Neural cell (in vitro differentiated cells): ENCODE data around the gene DDI1. TPM values are rescaled to one million over a fixed set of nuclear protein-coding genes. Genes with fewer than 3 reads are reported as not detected.

Source experiments
- H2AFZ ChIP-seq: fragments of 200-600, 300-800 bp; sonication (generic), shearing (Covaris generic); 2 replicates; pipeline ENCODE4 v1.6.0; 2014; ENCODE audit warnings: low read depth, mild to moderate bottlenecking, antibody characterized with exemption, low read length, moderate library complexity
- H3F3A ChIP-seq: fragments of 200-600 bp; shearing (Covaris generic); 2 replicates; pipeline ENCODE4 v1.6.1; 2016; ENCODE audit warnings: mild to moderate bottlenecking, moderate library complexity, mixed read lengths, antibody characterized with exemption, low read length; ENCODE audit not compliant: insufficient read depth, poor library complexity, severe bottlenecking
- H3K27ac ChIP-seq: fragments of 200-600, 300-800 bp; sonication (generic), shearing (Covaris generic); 2 replicates; pipeline ENCODE4 v1.5.1; 2014; ENCODE audit warnings: mild to moderate bottlenecking, low read length, moderate library complexity
- H3K27me3 ChIP-seq: fragments of 300-800, 200-600 bp; sonication (generic), shearing (Covaris generic); 2 replicates; pipeline ENCODE4 v1.6.0; 2014; ENCODE audit warnings: mild to moderate bottlenecking, low read depth, low read length, moderate library complexity; ENCODE audit not compliant: insufficient read depth
- H3K36me3 ChIP-seq: fragments of 300-800, 200-600 bp; sonication (generic), shearing (Covaris generic); 2 replicates; pipeline ENCODE4 v1.5.1; 2014; ENCODE audit warnings: mild to moderate bottlenecking, antibody characterized with exemption, low read length, moderate library complexity; ENCODE audit not compliant: insufficient read depth
- H3K4me2 ChIP-seq: fragments of 300-800, 200-600 bp; sonication (generic), shearing (Covaris generic); 2 replicates; pipeline ENCODE4 v1.6.0; 2014; ENCODE audit warnings: mild to moderate bottlenecking, low read length
- H3K4me3 ChIP-seq: fragments of 300-800, 200-600 bp; sonication (generic), shearing (Covaris generic); 2 replicates; pipeline ENCODE4 v1.5.1; 2014; ENCODE audit warnings: mild to moderate bottlenecking, low read length, moderate library complexity
- H3K79me2 ChIP-seq: fragments of 200-600 bp; shearing (Covaris generic); replicated peaks from 2 replicates; pipeline ENCODE4 v1.6.0; 2014; ENCODE audit warnings: mild to moderate bottlenecking, low read length, moderate library complexity; ENCODE audit not compliant: insufficient read depth
- H3K9ac ChIP-seq: fragments of 300-800, 200-600 bp; sonication (generic), shearing (Covaris generic); 2 replicates; pipeline ENCODE4 v1.6.1; 2016; ENCODE audit warnings: mild to moderate bottlenecking, low read length, mixed read lengths
- H3K9me2 ChIP-seq: fragments of 200-600 bp; shearing (Covaris generic); 2 replicates; pipeline ENCODE4 v1.6.1; 2016; ENCODE audit warnings: mild to moderate bottlenecking, low read length, mixed read lengths; ENCODE audit not compliant: insufficient read depth
- H3K9me3 ChIP-seq: fragments of 200-600, 300-800 bp; sonication (generic), shearing (Covaris generic); 2 replicates; pipeline ENCODE4 v1.6.1; 2016; ENCODE audit warnings: mild to moderate bottlenecking, mixed run types, low read length, moderate library complexity, mixed read lengths
- H4K20me1 ChIP-seq: fragments of 200-600 bp; shearing (Covaris generic); 2 replicates; pipeline ENCODE4 v1.6.1; 2016; ENCODE audit warnings: mild to moderate bottlenecking, mixed run types; ENCODE audit not compliant: insufficient read depth
- CTCF ChIP-seq: fragments of 450-650 bp; IDR thresholded peaks from 2 replicates; pipeline ENCODE4 v1.5.1; 2014; ENCODE audit warnings: antibody characterized with exemption, mild to moderate bottlenecking, moderate library complexity; ENCODE audit not compliant: poor library complexity, severe bottlenecking
- EP300 ChIP-seq: fragments of 450-650 bp; conservative IDR thresholded peaks from 2 replicates; pipeline ENCODE4 v1.6.1; 2014; ENCODE audit warnings: antibody characterized with exemption, mild to moderate bottlenecking, moderate library complexity; ENCODE audit not compliant: poor library complexity, severe bottlenecking
- EZH2 ChIP-seq: fragments of 200-600, 300-800 bp; shearing (Covaris generic), sonication (generic); IDR thresholded peaks from 2 replicates; pipeline ENCODE4 v1.6.1; 2014; ENCODE audit warnings: antibody characterized with exemption, low read length, borderline replicate concordance, mild to moderate bottlenecking; ENCODE audit not compliant: insufficient read depth, poor library complexity, severe bottlenecking
- MXI1 ChIP-seq: fragments of 450-650 bp; conservative IDR thresholded peaks from 2 replicates; pipeline ENCODE4 v1.6.1; 2014; ENCODE audit warnings: antibody characterized with exemption, mild to moderate bottlenecking; ENCODE audit not compliant: poor library complexity, severe bottlenecking
- POLR2AphosphoS5 ChIP-seq: IDR thresholded peaks from 2 replicates; pipeline ENCODE4 v1.6.1; 2012
- RAD21 ChIP-seq: fragments of 450-650 bp; conservative IDR thresholded peaks from 2 replicates; pipeline ENCODE4 v1.6.1; 2014; ENCODE audit warnings: antibody characterized with exemption, mild to moderate bottlenecking, moderate library complexity
- SMC3 ChIP-seq: fragments of 450-650 bp; conservative IDR thresholded peaks from 2 replicates; pipeline ENCODE4 v1.6.1; 2014; ENCODE audit warnings: antibody characterized with exemption, mild to moderate bottlenecking, moderate library complexity; ENCODE audit not compliant: poor library complexity
- TAF1 ChIP-seq: IDR thresholded peaks from 2 replicates; pipeline ENCODE4 v1.6.1; 2012; ENCODE audit warnings: low read depth
- polyA plus RNA-seq: library from polyadenylated mRNA; depleted of rRNA; stranded (reverse); fragments of >200 nt; gene quantifications from 2 replicates; pipeline ENCODE4 v1.2.3, GENCODE V29; 2014
- TF ChIP-seq, protein P1 (sequence below): IDR thresholded peaks from 2 replicates; pipeline ENCODE4 v1.6.1; 2012; ENCODE audit warnings: borderline replicate concordance

Gene DDI1
- polyA plus RNA-seq, 1 donor from 2014 or later = not detected

- no peak for TF ChIP-seq RAD21
- TF ChIP-seq TAF1 = no peak
- TF ChIP-seq SMC3 = no peak
- no peak for TF ChIP-seq EZH2
- TF ChIP-seq MXI1 = no peak
- TF ChIP-seq CTCF = no peak
- TF ChIP-seq, protein P1, sequence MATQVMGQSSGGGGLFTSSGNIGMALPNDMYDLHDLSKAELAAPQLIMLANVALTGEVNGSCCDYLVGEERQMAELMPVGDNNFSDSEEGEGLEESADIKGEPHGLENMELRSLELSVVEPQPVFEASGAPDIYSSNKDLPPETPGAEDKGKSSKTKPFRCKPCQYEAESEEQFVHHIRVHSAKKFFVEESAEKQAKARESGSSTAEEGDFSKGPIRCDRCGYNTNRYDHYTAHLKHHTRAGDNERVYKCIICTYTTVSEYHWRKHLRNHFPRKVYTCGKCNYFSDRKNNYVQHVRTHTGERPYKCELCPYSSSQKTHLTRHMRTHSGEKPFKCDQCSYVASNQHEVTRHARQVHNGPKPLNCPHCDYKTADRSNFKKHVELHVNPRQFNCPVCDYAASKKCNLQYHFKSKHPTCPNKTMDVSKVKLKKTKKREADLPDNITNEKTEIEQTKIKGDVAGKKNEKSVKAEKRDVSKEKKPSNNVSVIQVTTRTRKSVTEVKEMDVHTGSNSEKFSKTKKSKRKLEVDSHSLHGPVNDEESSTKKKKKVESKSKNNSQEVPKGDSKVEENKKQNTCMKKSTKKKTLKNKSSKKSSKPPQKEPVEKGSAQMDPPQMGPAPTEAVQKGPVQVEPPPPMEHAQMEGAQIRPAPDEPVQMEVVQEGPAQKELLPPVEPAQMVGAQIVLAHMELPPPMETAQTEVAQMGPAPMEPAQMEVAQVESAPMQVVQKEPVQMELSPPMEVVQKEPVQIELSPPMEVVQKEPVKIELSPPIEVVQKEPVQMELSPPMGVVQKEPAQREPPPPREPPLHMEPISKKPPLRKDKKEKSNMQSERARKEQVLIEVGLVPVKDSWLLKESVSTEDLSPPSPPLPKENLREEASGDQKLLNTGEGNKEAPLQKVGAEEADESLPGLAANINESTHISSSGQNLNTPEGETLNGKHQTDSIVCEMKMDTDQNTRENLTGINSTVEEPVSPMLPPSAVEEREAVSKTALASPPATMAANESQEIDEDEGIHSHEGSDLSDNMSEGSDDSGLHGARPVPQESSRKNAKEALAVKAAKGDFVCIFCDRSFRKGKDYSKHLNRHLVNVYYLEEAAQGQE = no peak
- TF ChIP-seq EP300 = no peak
- TF ChIP-seq POLR2AphosphoS5 = no peak
- no peaks in the 10 kb centered on the region for H3K79me2 ChIP-seq
- no peaks in the 10 kb centered on the region for H4K20me1 ChIP-seq
- H2AFZ ChIP-seq = no peak overlapping the region
- H3K27me3 ChIP-seq = no peaks in the 10 kb centered on the region
- H3K9me3 ChIP-seq = no peaks in the 10 kb centered on the region
- H3K9ac ChIP-seq = no peak overlapping the region
- H3K27ac ChIP-seq = no peak overlapping the region
- no peaks in the 10 kb centered on the region for H3K9me2 ChIP-seq
- H3K4me2 ChIP-seq = no peak overlapping the region
- H3K4me3 ChIP-seq = no peak overlapping the region
- H3K36me3 ChIP-seq = no peaks in the 10 kb centered on the region
- no peaks in the 10 kb centered on the region for H3F3A ChIP-seq
Observed at GRCh38 chr11:104043142-104043541, 6.7 kb downstream of the DDI1 start.

DNA sequence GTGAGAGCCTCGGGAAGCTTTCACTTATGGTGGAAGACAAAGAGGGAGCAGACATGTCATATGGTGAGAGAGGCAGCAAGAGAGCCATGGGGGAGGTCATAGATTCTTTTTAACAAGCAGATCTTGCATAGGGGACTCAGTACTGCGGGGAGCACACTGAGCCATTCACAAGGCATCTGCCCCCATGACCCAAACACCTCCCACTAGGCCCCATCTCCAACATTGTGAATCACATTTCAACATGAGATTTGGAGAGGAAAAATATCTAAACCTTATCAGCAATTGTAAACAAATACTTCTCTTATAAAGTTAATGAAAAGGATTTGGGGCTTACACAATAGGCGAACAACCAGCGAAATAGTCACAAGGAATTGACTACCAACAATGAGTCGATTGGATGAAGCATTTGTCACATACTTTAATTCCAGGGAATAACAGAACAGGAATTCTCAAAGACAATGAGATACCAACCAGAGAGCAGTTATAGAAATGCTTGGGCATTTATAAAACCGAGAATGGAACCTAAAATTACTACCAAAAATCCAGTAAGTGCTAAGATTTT, 7.3 kb downstream of the DDI1 start:
- no peaks in the 10 kb centered on the region for H3K9me2 ChIP-seq
- H3F3A ChIP-seq = no peaks in the 10 kb centered on the region
- TF ChIP-seq POLR2AphosphoS5 = no peak
- no peak for TF ChIP-seq EZH2
- TF ChIP-seq SMC3 = no peak
- no peak for TF ChIP-seq EP300
- TF ChIP-seq MXI1 = no peak
- TF ChIP-seq, protein P1 = no peak
- TF ChIP-seq TAF1 = no peak
- TF ChIP-seq RAD21 = no peak
- TF ChIP-seq CTCF = no peak
- no peak overlapping the region for H3K4me2 ChIP-seq
- no peak overlapping the region for H2AFZ ChIP-seq
- no peaks in the 10 kb centered on the region for H3K27me3 ChIP-seq
- H3K4me3 ChIP-seq = no peak overlapping the region
- H4K20me1 ChIP-seq = no peaks in the 10 kb centered on the region
- no peaks in the 10 kb centered on the region for H3K79me2 ChIP-seq
- no peak overlapping the region for H3K9ac ChIP-seq
- no peaks in the 10 kb centered on the region for H3K36me3 ChIP-seq
- no peak overlapping the region for H3K27ac ChIP-seq
- H3K9me3 ChIP-seq = no peaks in the 10 kb centered on the region
